Prostate gland (tissue), 2 donors: ENCODE data around the gene DYRK2. TPM values are rescaled to one million over a fixed set of nuclear protein-coding genes. Genes with fewer than 3 reads are reported as not detected.
A peak's percentile ranks its signal among the peaks of the same experiment; 100 is the strongest.

Source experiments
- DNase-seq: peaks from one replicate; pipeline ENCODE4 v3.0.0-alpha.2; 2019; ENCODE audit warnings: low spot score
- H3K27ac ChIP-seq, 2 donors: fragments of 200-600 bp; sonication (generic); 2 replicates each; pipeline ENCODE4 v1.5.1; 2017 to 2019
- H3K27me3 ChIP-seq: fragments of 200-600 bp; sonication (generic); replicated peaks from 2 replicates; pipeline ENCODE4 v1.5.1; 2019; ENCODE audit not compliant: insufficient read depth
- H3K36me3 ChIP-seq, 2 donors: fragments of 200-600 bp; sonication (generic); 1 replicate in 1 of 2; 2 replicates in 1 of 2; pipeline versions ENCODE4 v1.5.1 to v1.8.1; 2017 to 2019
- H3K4me1 ChIP-seq: fragments of 200-600 bp; sonication (generic); replicated peaks from 2 replicates; pipeline ENCODE4 v1.5.1; 2019
- H3K4me3 ChIP-seq, 2 donors: fragments of 200-600 bp; sonication (generic); 2 replicates each; pipeline ENCODE4 v1.5.1; 2017 to 2019
- H3K9me3 ChIP-seq: fragments of 200-600 bp; sonication (generic); 2 replicates; pipeline ENCODE4 v1.5.1; 2017
- POLR2A ChIP-seq: fragments of 450-650 bp; IDR thresholded peaks from one replicate; pipeline ENCODE4 v1.6.1; 2016; ENCODE audit warnings: antibody characterized with exemption, mild to moderate bottlenecking
- POLR2AphosphoS5 ChIP-seq: sonication (generic); formaldehyde crosslinking; IDR thresholded peaks from one replicate; pipeline ENCODE4 v1.6.1; 2017; ENCODE audit warnings: antibody characterized with exemption
- WGBS: methylation state at CpG from one replicate; pipeline ENCODE4 v1.1.5; 2018; 5-methylcytosine and 5-hydroxymethylcytosine counted together
- intact Hi-C: fragments of 100-400 bp; cut with DNase I; formaldehyde crosslinking; loops from one replicate; pipeline ENCODE4 v1.14.2; 2022
- total RNA-seq, 2 donors: library from RNA; depleted of rRNA; stranded (reverse); fragments of >200 nt; gene quantifications; one replicate each; pipeline ENCODE4 v1.1.0, GENCODE V29; 2016
- TF ChIP-seq, protein P1 (sequence below), 4 experiments: fragments of 200-600 bp in 2 of 4; fragments of 450-650 bp in 2 of 4; sonication (generic) in 2 of 4; IDR thresholded peaks; 1 replicate in 3 of 4; 2 replicates in 1 of 4; pipeline ENCODE4 v1.5.1; 2016 to 2019; ENCODE audit warnings: antibody characterized with exemption in 4 of 4, mild to moderate bottlenecking in 2 of 4, moderate library complexity in 2 of 4

Gene DYRK2
- total RNA-seq, 2 donors from 2014 or later: 16.7 to 31.9 TPM

DNA sequence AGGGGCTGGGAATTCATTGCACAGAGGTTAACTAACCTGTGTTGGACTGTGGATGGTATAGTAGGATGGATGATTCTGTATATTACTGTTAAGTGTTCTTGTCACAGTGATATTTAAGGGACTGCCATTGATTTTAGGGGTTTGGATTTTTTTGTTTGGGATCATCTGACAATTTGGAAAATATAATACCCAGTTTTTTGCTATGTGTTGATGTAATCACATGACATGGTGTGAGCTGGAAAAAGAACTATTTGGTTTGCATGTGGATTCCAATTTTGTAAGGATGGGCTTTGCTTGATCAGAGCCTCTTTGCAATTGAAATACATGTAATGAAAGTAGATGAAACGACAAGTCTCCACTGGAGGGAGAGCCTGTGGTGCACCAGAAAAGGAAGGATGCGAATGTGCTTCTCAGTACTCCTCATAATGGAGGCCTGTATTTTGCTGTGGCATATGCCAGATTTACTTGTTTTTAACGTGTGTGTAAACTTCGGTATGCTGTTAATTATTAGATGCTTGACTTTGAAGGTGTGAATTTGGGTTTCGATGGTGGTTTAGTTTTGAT lies 2.7 kb downstream of the DYRK2 start:
- H3K27me3 ChIP-seq: no peaks in the 10 kb centered on the region
- no peaks in the 10 kb centered on the region for H3K9me3 ChIP-seq
- 43% methylated on average over 5 of the region's 5 CpGs for WGBS
- no peaks in the 10 kb centered on the region for H3K36me3 ChIP-seq
- DNase-seq: no peak
- H3K4me3 ChIP-seq: no peak overlapping the region
- H3K4me1 ChIP-seq: peaks cover 3% of the 10 kb centered on the region
- intact Hi-C loops: loop anchor here (10.0 kb wide), 1 partner anchor 174 kb away; no protein-coding TSS in a partner anchor
- peak overlapping the region in 1 of 2 donors; percentile 87 for H3K27ac ChIP-seq
- TF ChIP-seq POLR2AphosphoS5: no peak
- TF ChIP-seq, protein P1, sequence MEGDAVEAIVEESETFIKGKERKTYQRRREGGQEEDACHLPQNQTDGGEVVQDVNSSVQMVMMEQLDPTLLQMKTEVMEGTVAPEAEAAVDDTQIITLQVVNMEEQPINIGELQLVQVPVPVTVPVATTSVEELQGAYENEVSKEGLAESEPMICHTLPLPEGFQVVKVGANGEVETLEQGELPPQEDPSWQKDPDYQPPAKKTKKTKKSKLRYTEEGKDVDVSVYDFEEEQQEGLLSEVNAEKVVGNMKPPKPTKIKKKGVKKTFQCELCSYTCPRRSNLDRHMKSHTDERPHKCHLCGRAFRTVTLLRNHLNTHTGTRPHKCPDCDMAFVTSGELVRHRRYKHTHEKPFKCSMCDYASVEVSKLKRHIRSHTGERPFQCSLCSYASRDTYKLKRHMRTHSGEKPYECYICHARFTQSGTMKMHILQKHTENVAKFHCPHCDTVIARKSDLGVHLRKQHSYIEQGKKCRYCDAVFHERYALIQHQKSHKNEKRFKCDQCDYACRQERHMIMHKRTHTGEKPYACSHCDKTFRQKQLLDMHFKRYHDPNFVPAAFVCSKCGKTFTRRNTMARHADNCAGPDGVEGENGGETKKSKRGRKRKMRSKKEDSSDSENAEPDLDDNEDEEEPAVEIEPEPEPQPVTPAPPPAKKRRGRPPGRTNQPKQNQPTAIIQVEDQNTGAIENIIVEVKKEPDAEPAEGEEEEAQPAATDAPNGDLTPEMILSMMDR (IDR thresholded peaks at IDR 0.05): peak in 1 of 4 experiments; percentile 23

DNA sequence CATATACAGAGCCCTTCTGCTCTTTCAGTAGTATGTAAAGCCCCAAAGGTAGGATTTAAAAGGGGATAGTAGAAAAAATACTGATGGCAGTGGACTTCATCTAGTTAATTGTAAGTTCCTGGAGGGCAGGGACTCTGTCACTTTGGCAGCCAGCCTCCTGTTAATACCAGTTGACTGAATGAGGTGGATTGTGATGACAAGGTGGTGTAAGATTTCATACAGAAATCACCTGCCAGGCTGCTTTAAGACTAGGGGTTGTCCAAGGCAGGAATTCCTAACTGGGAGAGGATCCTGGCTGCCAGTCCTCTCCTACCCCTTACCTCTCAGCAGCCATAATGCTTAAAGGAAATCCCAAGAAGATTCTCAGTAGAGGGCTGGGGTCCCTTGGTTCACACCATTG lies 7.3 kb downstream of the DYRK2 start:
- H3K9me3 ChIP-seq: no peaks in the 10 kb centered on the region
- no peaks in the 10 kb centered on the region for H3K27me3 ChIP-seq
- no peak overlapping the region for H3K4me3 ChIP-seq
- no peaks in the 10 kb centered on the region for H3K36me3 ChIP-seq
- H3K4me1 ChIP-seq: no peaks in the 10 kb centered on the region
- intact Hi-C loops: loop anchor here (10.0 kb wide), 1 partner anchor 169 kb away; no protein-coding TSS in a partner anchor
- no peak overlapping the region for H3K27ac ChIP-seq
- DNase-seq: no peak
- TF ChIP-seq, protein P1 (IDR thresholded peaks at IDR 0.05): no peak
- no peak for TF ChIP-seq POLR2A
- no peak for TF ChIP-seq POLR2AphosphoS5

DNA sequence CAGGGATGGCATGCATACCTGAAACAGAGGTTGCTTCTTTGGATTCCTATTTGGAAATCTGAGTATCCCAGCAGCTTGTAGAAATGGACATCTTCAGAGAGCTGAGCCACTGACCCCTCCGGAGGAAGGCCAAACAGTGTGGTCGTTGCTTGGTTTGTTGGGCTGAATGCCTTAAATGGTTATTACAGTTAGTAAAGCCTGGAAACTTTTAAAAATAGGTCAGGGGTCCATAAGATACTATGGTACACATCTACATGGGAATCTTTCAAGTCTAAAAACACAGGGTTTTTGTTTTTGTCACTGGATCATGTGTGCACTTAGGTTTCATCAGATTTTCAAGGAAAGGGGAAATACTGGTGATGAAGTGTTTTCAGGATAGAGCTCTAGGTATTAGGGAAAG lies 7.7 kb downstream of the DYRK2 start:
- Histone ChIP-seq H3K4me3 (no peak overlapping the region), H3K4me1 (no peaks in the 10 kb centered on the region), H3K27me3 (no peaks in the 10 kb centered on the region), H3K27ac (no peak overlapping the region), H3K9me3 (no peaks in the 10 kb centered on the region), H3K36me3 (no peaks in the 10 kb centered on the region)
- intact Hi-C loops: loop anchor here (10.0 kb wide), 1 partner anchor 169 kb away; no protein-coding TSS in a partner anchor
- WGBS: 67% methylated on average over 2 of the region's 2 CpGs
- no peak for DNase-seq
- TF ChIP-seq, protein P1 (IDR thresholded peaks at IDR 0.05): no peak
- TF ChIP-seq POLR2A: no peak
- no peak for TF ChIP-seq POLR2AphosphoS5

DNA sequence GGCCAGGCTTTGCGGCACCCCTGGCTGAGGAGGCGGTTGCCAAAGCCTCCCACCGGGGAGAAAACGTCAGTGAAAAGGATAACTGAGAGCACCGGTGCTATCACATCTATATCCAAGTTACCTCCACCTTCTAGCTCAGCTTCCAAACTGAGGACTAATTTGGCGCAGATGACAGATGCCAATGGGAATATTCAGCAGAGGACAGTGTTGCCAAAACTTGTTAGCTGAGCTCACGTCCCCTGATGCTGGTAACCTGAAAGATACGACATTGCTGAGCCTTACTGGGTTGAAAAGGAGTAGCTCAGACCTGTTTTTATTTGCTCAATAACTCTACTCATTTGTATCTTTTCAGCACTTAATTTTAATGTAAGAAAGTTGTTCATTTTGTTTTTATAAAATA lies 9.9 kb downstream of the DYRK2 start:
- DNase-seq: no peak
- TF ChIP-seq POLR2A: no peak
- no peak for TF ChIP-seq POLR2AphosphoS5
- TF ChIP-seq, protein P1 (IDR thresholded peaks at IDR 0.05): no peak
- Histone ChIP-seq H3K4me3 (no peak overlapping the region), H3K27ac (no peak overlapping the region), H3K4me1 (no peaks in the 10 kb centered on the region), H3K9me3 (no peaks in the 10 kb centered on the region), H3K36me3 (no peaks in the 10 kb centered on the region), H3K27me3 (no peaks in the 10 kb centered on the region)
- intact Hi-C loops: loop anchor here (10.0 kb wide), 1 partner anchor 166 kb away; no protein-coding TSS in a partner anchor
- 74% methylated on average over 8 of the region's 8 CpGs for WGBS

DNA sequence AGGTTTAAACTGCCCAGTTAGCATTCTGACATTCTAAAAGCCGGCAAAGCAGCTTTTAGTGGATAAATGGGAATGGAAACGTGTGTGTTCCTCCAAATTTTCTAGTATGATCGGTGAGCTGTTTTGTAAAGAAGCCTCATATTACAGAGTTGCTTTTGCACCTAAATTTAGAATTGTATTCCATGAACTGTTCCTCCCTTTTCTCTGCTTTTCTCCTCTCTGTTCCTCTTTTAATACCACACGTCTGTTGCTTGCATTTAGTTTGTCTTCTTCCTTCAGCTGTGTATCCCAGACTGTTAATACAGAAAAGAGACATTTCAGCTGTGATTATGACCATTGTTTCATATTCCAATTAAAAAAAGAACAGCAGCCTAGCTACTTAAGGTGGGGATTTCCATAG lies 10.7 kb downstream of the DYRK2 start:
- Histone ChIP-seq H3K9me3 (no peaks in the 10 kb centered on the region), H3K36me3 (no peaks in the 10 kb centered on the region), H3K27ac (no peak overlapping the region), H3K4me3 (no peak overlapping the region), H3K4me1 (no peaks in the 10 kb centered on the region), H3K27me3 (no peaks in the 10 kb centered on the region)
- intact Hi-C loops: loop anchor here (10.0 kb wide), 1 partner anchor 166 kb away; no protein-coding TSS in a partner anchor
- TF ChIP-seq, protein P1 (IDR thresholded peaks at IDR 0.05): no peak
- TF ChIP-seq POLR2AphosphoS5: no peak
- TF ChIP-seq POLR2A: no peak
- no peak for DNase-seq
- WGBS: 62% methylated on average over 4 of the region's 4 CpGs
